8988T (cell line): Measurements from ENCODE around the gene VPS29.
A peak's percentile ranks its signal among the peaks of the same experiment; 100 is the strongest.
"Not testable (repeated sequence)": the region's sequence is repeated elsewhere in the genome, so short reads cannot be mapped to it uniquely, and the experiment has no call there.

Source experiments
- DNase-seq: peaks from one replicate; pipeline ENCODE4 v3.0.0; 2011

The VPS29 gene

GRCh38 chr12:110520876-110521712 lies 19.2 kb upstream of the VPS29 start:
- DNase-seq, result not testable (repeated sequence)

- not testable (repeated sequence) for DNase-seq
These were observed 16.1 kb upstream of the VPS29 start for GRCh38 chr12:110518014-110518413.

- DNase-seq, result no peak
These were observed 15.1 kb upstream of the VPS29 start for GRCh38 chr12:110516995-110517394.

GRCh38 chr12:110514363-110514762 lies 12.5 kb upstream of the VPS29 start:
- no peak for DNase-seq

- DNase-seq, result no peak
These were observed 11.9 kb upstream of the VPS29 start for GRCh38 chr12:110513842-110514241.

GRCh38 chr12:110508071-110508586 lies 6.2 kb upstream of the VPS29 start:
- DNase-seq, result no peak

GRCh38 chr12:110505332-110505731 lies 3.4 kb upstream of the VPS29 start:
- no peak for DNase-seq

GRCh38 chr12:110503432-110503831 lies 1.5 kb upstream of the VPS29 start:
- no peak for DNase-seq

GRCh38 chr12:110501399-110501751 lies 536 bp downstream of the VPS29 start:
- no peak for DNase-seq

GRCh38 chr12:110498984-110499706 lies 2.8 kb downstream of the VPS29 start:
- no peak for DNase-seq

- no peak for DNase-seq
These were observed 26.5 kb downstream of the VPS29 start for GRCh38 chr12:110475426-110475825.

GRCh38 chr12:110468214-110469048 lies 33.5 kb downstream of the VPS29 start, which contains the start of the genes FAM216A and GPN3:
FAM216A (plus strand) TSS chr12:110468845; CDS start chr12:110468876, 31 bp downstream.
GPN3 (minus strand) TSS chr12:110468257; CDS start chr12:110468203, 54 bp downstream.
- peak; percentile 67 for DNase-seq

- no peak for DNase-seq
These were observed 34.1 kb downstream of the VPS29 start for GRCh38 chr12:110467847-110468213.

GRCh38 chr12:110466791-110467190 lies 35.1 kb downstream of the VPS29 start:
- no peak for DNase-seq

- not testable (repeated sequence) for DNase-seq
These were observed 36.1 kb downstream of the VPS29 start for GRCh38 chr12:110465765-110466164.

GRCh38 chr12:110465024-110465423 lies 36.9 kb downstream of the VPS29 start:
- DNase-seq, result no peak

- not testable (repeated sequence) for DNase-seq
These were observed 40.7 kb downstream of the VPS29 start for GRCh38 chr12:110461189-110461588.

- no peak for DNase-seq
These were observed 43.2 kb downstream of the VPS29 start for GRCh38 chr12:110458756-110459155.

- DNase-seq, result no peak
These were observed 48.2 kb downstream of the VPS29 start for GRCh38 chr12:110453569-110454296.

- no peak for DNase-seq
These were observed 50.6 kb downstream of the VPS29 start for GRCh38 chr12:110451263-110451662.

GRCh38 chr12:110449799-110450497 lies 52.0 kb downstream of the VPS29 start, which contains the start of gene ARPC3:
ARPC3 (minus strand) TSS chr12:110450337; CDS start chr12:110450260, 77 bp downstream.
- DNase-seq, result peak; percentile 57
